ENCODE measurements around the gene TRAPPC12.

DNA sequence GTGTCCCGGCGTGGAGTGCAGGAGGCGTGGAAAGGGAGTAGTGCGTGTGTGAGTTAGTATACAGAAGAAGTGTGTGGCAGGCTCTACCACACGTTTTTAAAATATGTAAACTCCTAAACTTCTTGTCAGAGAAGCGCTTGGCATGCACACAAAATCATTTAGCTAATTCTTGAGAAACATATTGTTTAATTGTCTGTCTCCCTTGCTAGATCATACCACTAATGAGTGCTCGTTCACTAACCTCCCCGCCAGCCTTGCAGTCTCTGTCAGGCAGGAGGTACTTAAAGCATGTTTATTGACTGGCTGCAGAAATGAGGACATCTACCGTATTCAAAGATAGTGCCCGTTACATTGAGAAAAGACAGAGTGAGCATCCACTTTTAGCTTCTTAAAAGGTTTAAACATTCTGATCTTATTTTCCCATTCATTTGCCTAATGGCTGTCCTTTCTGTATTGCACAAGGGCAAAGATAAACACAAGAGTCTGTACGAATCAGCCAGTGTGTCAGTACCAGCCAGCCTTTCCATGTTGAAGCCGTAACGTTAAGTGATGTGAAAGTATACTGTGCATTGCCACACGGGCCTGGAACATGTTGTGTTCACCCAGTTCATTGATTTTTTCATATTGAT lies 41.4 kb downstream of the TRAPPC12 start:
- TF ChIP-seq CTCF (optimal IDR thresholded peaks at IDR 0.05 in 1 of 3, IDR thresholded peaks at IDR 0.05 in 1 of 3, conservative IDR thresholded peaks at IDR 0.05 in 1 of 3; ENCODE audit: extremely low read depth in 1 of 3, insufficient read depth in 2 of 3, low read length in 3 of 3) (no peak), EZH2 (IDR thresholded peaks at IDR 0.05; ENCODE audit: low read length) (no peak)
